IPS-NIHi7 (cell line): ENCODE results near the gene NMT2.
A peak's percentile ranks its signal among the peaks of the same experiment; 100 is the strongest.

Source experiments
- DNase-seq: peaks from one replicate; pipeline ENCODE4 v3.0.0; 2012; ENCODE audit warnings: mixed read lengths; ENCODE audit errors: extremely low spot score

The NMT2 gene

DNA sequence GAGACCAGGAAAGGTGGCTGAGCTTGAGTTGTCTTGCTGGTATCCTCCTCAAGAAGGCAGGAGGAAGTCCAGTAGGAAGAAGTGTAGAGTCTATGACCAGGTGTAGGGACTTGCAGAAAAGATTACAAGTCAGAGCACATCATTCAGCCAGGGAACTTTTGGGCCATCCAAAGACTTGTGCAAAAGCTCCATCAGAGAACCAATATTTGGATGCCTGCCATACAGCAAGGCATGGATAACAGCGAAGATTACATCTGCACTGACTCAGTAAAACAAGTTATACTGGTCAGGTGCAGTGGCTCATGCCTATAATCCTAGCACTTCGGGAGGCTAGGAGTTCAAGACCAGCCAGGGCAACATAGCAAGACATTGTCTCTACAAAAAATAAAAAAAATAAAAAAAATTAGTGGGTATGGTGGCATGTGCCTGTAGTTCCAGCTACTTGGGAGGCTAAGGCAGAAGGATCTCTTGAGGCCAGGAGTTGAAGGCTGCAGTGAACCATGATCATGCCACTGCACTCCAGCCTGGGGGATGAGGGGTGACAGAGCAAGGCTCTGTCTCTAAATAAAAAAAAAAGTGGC, 13.2 kb upstream of the NMT2 start:
- no peak for DNase-seq

DNA sequence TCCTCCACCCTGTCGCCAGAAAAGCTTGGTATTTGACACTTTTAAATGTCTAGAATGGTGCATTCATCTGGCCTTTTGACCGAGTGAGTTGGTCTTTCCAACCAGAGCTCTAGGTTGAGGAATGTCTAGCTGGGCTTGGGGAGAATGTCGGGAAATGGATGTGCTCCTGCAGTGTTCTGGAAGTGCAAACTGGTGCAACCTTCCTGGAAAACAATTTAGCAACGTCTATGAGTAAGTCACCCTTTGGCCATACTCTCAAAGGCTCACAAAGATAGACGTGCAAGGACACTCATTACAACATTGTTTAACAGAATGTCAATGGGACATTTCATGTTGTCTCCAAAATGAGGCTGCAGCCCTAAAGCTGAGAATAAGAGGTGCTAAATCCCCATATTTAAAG, 12.2 kb upstream of the NMT2 start:
- no peak for DNase-seq

DNA sequence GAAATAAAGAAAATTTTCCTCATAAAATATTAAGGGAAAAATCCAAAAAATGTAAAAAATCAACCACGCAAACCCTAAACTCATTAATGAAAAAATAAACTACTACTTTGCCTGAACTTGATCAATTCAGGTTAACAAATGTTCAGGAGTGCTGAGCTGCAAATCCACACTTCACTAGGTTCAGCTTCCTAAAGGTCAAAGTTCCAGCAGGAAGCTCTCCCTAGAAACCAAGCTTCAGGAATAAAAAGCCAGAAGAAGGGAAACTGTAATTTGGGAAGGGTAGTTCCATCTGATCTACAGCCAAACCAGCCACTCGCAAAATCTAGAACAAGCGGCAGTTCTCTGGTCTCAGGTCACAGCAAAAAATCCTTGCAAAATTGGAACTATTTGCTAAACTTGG, 7.8 kb upstream of the NMT2 start:
- DNase-seq: no peak

DNA sequence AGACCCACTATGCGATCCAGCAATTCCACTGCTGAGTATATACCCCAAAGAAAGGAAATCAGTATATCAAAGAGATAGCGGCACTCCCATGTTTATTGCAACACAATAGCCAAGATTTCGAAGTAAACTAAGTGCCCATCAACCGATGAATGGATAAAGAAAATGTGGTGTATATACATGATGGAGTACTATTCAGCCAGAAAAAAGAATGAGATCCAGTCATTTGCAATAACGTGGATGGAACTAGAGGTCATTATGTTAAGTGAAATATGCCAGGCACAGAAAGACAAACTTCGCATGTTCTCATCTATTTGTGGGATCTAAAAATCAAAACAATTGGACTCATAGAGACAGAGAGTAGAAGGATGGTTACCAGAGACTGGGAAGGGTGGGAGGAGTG, 7.1 kb upstream of the NMT2 start:
- DNase-seq: no peak

DNA sequence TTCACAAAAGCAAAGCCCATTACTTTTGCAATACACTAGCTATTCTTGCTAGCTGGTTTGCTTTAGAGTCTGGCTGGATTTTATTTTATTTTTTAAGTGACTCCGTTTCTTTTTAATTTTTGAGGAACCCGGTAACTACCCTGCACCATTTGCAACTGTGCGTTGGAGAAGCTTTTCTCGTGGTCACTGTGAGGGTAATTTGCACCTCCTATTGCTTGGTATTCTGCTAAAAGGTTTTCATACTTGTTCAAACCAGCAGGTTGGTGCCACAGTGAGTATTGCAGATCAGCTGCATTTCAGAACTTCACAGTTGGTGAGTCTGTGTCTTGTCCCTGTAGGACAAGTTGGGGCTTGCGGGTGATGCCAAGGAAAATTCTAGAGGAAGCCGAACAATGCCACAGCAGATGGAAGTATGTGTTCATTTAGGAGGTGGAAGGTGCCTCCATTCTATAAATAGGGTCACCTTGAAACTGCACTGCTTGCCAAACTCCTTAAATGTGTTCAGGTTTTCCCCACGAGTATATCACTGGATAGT, 3.9 kb upstream of the NMT2 start:
- DNase-seq: no peak

DNA sequence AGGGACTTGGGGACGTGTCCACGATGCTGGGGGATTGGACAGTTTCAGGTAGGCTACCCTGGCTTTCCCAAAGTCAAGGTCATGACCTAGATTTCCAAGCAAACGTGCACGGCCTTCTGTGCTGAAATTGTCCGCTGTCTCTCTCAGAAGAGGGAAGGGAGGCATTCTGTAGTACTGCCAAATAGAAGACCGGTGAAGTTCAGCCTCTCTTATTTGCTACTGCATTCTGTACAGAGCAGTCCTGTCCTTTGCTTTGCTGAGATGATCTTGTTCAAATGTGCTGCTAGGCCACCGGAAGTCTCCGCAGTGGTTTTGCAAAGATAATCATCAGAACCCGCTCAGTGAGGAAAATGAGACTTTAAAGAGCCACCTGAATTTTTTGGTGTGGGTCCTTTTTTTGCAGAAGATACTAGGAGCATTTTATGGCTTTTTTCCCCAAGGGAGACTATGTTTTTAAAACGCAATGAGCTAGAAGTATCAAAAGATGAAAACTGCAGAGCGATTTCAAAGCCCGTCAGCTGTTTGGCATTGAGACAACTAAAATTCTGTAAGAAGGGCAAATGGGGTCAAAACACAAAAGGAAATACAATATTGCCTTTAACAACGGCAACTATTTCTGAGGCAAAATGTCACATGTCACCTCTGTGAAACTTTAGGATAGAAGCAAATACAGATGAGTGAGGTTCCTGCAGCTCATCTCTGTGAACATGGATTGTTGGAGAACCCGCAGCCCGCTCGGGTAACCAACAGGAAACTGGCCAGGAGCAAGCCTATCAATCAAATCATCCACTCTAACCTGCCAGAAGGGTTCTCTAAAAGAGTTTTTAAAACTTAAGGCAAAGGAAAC, 1.3 kb upstream of the NMT2 start:
- DNase-seq: no peak

DNA sequence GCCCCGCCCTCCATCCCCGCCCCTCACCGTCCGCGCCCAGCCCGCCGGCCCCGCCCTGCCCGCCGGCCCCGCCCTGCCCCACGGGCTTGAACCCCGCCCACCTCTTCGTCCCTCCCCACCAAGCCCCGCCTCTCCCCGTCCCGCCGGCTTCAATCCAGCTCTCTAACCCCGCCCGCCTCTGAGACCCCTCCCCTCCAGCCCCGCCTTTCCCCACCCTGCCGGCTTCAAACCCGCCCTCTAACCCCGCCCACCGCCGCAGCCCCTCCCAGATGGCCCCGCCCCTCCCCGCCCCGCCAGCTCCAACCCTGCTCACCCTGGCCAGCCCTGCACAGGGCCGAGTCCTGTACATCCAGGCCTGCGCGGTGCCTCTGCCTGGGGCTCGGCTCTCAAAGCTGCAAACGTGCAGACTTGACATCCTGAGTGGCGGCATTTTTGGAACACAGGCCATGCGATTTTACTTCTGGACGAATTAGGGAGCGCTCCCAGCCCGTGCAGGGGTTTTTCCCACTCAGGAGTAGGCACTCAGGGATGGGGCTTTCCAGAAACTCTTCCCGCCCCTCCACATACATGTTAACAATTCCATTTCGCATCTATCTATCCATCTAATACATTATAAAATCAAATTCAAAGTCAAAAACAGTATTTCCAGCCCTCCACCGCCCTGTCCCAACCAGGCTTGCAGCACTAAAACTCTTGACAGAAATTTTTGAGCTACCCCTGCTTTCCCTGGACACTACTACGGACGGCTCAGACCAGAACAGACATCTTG, 477 bp upstream of the NMT2 start:
- peak; percentile 98 for DNase-seq

DNA sequence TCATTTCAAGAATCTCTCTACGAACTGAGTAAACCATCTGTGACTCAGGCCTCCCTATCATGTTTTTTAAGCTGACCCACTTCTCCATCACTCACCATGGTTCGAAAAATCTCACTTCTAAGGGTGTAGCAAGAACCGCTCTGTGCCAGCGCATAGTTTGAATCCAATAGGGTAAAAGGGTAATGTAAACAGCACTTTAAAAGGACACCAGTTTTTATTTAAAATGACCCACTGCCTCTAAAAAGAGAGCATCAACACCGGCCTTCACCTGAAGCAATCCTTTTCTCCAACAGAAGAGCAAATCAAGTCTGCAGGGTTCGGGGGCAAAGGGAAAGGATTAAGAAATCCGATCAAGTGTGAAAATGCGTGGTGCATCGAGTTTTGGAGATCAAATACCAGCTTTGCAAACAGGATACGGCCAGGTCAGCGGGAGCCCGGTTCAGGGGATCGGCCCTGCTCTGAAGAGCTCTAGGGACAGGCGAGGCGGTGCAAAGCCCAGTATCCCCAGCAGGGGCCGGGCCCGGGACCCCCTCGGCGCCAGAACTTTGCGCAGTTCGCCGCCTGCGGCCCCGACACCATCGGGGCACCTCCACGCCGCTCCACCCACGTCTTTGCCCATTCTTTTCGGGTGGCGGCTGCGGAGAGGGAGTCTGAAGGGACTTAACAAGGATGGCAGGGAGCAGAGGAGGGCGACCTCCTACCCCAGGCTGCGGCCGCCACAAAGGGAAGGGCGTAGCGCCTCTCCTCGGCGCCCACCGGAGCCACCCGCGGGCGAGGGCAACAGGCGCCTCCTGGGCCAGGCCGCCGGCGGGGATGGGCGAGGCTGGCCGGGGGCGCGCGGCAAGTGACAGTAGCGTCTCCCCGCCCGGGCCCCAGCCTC, 842 bp downstream of the NMT2 start:
- peak; percentile 77 for DNase-seq

DNA sequence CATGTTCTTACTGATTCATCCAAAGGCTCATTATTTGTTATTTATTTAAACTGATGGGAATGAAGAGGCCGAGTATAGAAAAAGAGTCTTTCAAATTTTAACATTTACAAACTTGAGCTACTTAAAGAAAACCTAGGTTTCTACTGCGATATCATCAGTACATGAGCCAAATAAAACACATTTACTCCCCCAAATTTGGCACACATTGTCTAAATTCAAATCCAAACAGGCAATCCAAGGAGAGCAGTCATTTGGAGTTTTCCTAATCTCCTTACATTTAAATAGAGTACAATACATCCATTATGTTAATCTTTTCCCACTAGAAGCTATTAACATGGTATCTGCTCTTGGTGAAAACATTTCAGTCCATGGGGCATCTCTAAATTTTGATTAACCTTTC, 2.2 kb downstream of the NMT2 start:
- DNase-seq: no peak

DNA sequence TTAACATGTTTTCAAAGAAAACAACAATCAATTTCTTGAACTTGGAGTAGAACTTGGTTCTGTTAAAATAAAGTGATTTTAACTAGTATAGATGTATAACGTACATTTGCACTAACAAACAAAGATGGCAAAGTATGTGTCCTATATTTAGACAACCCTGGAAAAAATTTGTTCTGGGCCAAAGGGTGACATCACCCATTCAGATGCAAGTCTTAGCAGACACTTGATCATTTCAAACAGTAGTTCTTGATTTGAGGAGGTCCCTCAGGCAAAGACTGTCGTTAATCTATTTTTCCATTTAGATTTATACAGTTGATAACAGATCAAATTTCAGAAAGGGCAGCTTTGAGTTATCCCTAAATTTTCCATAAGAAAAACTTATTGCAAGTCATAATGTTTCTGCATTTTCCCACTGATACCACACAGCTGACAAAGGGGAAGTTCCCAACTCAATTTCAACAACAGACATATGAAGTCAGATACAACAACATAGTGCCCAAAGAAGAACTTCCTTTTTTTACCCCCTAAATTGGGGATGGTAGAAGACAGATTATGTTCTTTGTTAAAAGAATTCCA, 5.2 kb downstream of the NMT2 start:
- DNase-seq: no peak

DNA sequence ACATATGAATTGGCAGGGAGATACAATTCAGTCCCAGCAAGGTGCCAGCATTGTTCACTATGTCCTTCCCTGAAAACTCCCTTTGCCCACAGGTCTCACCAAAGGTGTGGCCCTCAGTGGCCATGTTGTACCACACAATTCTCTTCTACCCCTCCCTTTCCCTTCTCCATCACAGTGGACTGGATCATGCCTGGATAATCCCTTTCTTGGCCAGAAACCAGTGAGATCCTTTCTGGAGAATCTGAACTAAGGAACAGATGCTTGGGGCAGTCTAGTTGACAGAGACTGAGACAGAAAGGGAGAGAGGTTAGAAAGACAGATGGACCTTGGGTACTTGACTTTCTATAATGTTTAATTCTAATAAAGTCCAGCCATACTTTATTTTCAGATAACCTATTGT, 9.5 kb downstream of the NMT2 start:
- no peak for DNase-seq

DNA sequence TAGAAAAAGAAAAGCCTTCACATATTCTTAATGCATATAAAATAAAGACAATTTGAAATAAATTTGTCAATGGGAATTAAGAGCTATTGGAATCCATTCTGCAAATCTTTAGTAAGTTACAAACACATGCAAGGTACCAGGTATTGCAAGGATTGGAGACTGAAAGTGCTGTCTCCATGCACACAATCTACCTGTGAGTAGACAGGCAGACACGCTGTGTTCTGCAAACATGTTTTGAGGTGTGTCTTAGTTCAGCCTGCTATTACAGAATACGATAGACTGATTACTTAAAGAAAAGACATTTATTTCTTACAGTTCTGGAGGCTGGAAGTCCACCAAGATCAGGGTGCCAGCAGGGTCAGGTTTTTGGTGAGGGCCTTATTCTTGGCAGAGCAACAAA, 10.0 kb downstream of the NMT2 start:
- no peak for DNase-seq

DNA sequence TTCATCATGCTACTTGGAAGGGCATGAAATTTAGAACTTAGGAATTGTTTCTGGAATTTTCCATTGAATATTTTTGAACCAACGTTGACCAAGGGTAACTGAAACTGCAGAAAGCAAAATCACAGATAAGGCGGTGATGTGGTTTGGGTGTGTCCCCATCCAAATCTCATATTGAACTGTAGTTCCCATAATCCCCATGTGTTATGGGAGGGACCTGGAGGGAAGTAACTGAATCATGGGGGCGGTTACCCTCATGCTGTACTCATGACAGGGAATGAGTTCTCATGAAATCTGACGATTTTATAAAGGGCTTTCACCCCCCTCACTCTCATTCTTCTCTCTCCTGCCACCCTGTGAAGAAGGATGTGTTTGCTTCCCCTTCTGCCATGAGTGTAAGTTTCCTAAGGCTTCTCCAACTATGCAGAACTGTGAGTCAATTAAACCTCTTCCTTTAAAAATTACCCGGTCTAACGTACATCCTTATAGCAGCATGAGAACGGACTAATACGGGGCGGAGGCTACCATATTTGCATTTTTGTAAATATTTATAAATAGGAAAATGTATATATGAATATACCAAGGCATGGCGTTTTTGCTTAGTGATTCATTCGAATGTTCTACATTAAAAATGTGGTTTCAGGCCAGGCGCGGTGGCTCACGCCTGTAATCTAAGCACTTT, 12.4 kb downstream of the NMT2 start:
- no peak for DNase-seq

DNA sequence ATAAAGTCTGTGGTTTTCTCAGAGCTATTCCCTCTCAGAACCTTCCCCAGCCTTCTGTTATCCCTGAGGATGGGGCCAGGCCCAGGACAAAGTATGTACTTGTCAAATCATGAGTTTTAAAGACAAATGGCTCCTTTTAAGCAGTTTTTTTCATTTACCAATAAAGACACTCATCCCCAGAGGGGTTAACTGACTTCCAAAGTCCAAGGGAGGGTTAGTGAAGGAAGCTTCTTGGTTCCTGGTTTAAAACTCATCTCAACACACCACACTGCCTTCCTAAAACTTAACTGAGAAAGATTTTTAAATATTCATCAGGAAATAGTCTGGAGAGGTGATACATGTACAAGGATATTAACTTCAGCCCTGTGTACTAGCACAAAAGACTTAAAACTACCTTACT, 15.9 kb downstream of the NMT2 start:
- DNase-seq: no peak

DNA sequence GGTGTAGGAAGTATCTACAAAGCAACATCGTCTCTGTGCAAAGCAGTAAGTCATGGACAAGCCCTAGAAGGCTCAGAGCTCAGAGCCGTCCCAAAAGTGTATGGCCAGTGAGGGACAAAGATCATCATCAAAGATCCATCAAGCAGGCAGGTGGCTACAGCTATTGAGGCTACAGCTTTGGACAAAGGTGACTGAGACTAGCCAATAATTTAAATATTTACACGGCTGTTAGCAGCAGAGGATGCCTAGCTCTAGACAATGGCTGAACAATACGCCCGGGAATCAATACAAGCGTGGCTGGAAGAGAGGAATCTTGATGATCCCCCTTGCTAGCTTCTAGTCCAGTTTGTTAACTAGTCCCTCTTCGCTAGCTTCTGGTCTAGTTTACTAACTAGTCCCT, 17.9 kb downstream of the NMT2 start:
- no peak for DNase-seq

DNA sequence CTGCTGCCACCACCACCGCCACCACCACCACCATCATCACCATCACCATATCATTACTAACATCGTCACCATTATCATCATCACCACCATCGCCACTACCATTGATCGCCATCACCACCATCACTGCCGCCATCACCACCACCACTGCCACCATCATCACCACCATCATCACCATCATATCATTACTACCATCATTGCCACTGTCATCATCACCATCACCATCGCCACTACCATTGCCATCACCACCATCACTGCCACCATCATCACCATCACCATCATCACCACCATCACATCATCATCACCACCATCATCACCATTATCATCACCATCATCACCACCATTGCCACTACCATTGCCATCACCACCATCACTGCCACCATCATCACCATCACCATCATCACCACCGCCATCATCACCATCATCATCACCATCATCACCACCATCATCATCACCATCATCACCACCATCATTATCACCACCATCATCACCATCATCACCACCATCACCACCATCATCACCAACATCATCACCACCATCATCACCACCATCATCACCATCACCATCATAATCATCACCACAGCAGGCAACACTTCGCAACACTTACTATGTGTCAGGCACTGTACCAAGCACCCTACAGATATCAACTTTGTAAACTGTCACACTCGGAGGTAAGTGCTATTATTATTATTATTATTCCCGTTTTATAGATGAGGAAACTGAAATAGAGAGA, 19.3 kb downstream of the NMT2 start:
- DNase-seq: no peak

DNA sequence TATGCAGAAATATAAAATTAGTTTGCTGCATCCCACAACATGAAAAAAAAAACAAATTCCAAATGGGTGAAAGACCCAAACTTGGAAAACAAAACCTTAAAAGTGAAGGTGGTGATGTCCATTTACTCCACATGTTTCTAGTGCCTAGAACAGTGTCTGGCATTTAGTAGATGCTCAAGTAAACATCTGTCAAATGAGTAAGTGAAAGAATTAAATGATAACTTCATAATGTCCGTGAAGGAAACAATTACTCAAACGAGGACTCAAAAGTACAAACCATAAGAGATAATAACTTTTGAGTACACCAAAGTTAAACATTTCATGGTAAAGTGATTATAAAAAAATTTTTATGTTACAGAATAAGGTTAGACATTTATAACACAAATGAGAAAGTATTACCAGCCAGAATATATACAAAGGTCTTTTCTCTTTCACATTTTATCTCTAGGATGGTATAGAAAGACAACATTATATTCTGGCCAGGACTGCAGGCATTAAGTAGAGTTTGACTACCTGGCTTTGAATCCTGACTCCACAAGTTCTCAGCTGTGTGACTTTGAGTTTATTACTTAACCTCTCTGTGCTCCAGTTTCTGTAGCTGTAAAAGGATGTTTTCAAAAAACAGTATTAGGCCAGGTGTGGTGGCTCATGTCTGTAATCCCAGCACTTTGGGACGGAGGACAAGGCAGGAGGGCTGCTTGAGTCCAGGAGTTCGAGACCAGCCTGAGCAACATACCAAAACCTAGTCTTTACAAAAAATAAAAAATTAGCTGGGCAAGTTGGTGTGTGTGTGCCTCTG, 20.7 kb downstream of the NMT2 start:
- no peak for DNase-seq

DNA sequence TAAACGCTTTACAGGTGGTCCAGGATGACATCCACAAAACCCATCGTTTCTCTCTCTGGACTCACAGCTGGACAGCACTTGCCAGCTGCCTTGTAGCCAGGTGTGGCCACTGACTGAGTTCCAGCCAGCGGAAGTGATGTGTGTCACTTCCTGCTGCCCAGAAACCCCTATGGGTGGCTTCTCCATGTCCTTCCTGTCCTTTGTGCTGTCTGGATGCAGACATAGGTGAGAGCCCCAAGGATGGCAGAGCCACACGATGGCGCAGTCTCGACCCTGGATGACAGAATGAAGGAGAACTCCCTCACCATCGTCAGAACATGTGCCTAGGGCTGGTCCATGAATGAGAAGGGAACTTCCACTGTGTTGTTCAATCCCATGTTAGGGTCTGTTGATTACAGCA, 22.1 kb downstream of the NMT2 start:
- peak; percentile 16 for DNase-seq

DNA sequence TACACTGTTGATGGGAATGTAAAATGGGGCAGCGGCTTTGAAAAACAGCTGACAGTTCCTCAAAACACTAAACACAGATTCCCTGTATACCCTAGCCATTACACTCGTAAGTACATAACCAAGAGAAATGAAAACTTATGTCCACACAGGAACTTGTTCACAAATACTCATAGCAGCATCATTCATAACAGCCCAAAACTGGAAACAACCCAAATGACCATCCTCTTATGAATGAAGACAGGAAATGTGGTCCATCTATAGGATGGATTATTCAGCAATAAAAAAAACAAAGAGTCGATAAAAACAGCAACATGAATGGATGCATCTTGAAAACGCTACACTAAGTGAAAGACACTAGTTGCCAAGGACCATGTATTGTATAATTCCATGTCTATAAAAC, 23.7 kb downstream of the NMT2 start:
- DNase-seq: no peak
